GM21367 (cell line): Measurements from ENCODE around the gene PTH.

Experiments used
- ATAC-seq: cut with Tn5 transposase; IDR thresholded peaks from one replicate; pipeline ENCODE4 v1.9.1; 2021; ENCODE audit not compliant: unreplicated experiment

The PTH gene

DNA sequence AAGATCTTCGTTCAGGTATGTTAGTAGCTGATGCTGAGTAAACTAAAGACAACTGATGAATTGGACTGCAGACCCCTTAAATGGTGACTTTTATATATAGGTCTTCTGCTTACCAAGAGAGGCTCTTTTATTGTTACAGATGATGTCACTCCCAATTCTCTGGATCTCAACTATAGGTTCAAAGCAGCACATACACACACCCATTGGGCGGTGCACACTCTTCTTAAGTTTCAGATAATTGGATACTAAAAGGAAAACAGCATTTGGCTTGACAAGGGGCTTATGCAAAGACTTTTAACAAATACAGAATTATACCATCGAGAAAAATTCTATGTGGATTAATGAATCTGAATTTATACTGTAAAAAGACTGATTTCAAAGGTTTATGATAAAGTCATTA, at the start of gene PTH:
Gene PTH (minus strand): TSS at position 69 of the 400 bp plus-strand sequence. CDS start 3,142 bp downstream, outside the sequence.
- ATAC-seq = no peak

DNA sequence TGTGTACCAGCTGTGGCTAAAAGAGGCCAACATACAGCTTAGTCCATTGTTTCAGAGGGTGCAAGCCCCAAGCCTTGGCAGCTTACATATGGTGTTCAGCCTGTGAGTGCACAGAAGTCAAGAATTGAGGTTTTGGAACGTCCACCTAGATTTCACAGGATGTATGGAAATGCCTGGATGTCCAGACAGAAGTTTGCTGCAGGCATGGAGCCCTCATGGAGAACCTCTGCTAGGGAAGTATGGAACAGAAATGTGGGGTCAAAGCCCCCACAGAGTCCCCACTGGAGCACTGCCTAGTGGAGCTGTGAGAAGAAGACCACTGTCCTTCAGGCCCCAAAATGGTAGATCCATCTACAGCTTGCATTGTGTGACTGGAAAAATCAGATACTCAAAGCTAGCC, 42.2 kb upstream of the PTH start:
- ATAC-seq = no peak

DNA sequence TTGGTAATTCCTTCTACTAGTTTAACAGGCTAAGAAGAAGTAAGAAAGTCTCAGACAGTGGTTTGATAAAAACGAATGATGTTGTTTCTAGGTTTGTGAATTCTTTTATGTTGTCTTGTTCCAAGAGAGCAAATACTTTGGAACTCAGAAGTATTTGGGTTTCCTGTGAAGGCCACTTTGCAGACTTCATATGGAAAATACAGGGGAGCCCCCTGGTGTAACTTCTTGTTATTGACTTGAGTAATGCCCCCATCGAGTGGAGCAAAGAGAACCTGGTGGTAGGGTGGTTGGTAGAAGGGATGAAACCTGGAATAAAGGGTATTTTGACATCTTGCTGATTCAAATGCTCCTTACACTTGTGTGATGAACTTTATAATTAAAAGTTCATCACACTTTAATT, 40.0 kb upstream of the PTH start:
- ATAC-seq = no peak

DNA sequence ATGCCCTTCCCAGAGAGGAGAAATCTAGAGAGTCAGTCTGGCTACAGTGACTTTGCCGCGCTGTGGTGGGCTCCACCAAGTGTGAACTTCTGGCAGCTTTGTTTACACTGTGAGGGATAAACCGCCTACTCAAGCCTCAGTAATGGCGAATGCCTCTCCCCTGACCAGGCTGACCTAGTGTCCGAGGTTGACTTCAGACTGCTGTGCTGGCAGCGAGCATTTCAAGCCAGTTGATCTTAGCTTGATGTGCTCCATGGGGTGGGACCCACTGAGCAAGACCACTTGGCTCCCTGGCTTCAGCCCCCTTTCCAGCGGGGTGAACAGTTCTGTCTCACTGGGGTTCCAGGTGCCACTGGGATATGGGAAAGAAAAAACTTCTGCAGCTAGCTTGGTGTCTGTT, 38.6 kb upstream of the PTH start:
- no peak for ATAC-seq

DNA sequence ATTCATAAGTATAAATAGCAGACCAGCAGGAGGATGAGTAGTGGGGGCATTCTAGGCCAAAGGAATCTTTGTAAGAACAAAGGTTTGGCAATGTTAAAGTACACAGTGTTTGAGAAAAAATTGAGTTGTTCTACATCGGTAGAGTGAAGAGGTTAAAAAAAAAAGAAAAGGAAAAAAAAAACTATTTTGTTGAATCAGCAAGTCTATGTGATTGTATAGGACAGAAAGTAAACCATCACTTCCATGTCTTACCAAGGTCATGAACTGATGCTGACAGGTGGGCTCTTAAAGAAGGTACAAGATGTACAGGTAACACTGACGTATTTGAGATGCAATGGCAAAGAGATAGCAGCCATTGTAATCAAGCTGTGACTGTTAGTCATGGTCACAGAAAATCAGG, 29.5 kb upstream of the PTH start:
- ATAC-seq = no peak

DNA sequence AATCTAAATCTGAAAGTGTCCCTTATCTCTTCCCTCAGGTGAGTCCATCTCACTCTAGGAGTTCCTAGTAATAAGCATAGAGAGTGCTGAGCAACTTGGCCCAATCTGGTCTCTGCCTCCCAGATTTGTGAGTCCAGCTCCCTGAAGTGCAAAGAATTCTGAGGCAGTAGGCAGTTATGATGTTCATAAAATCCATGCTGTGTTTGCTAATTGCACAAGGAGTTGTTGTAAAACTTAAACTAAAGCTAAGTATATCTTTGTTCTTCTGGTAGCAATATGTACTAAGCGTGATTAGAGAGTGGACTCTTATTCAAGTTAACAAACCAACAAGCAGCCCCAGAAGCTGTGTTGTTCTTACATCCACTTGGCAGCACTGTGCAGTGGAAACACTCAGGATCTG, 7.6 kb upstream of the PTH start:
- ATAC-seq = no peak

DNA sequence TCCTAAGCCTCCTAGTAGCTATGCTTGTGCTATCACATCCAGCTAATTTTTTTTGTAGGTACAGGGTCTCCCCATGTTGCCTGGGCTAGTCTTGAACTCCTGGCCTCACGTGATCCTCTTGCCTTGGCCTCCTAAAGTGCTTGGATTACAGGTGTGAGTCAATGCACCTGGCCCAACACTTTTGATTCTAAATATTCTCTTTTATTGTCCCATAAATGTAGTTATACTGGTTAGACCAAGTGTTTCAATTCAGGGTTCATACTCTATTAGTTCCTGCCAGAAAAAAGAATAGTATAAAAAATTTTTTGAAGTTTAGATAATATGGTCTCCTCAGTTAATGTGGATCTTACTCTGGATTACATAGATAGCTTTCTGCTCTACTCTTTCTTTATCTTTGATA, 6.7 kb upstream of the PTH start:
- ATAC-seq = no peak

DNA sequence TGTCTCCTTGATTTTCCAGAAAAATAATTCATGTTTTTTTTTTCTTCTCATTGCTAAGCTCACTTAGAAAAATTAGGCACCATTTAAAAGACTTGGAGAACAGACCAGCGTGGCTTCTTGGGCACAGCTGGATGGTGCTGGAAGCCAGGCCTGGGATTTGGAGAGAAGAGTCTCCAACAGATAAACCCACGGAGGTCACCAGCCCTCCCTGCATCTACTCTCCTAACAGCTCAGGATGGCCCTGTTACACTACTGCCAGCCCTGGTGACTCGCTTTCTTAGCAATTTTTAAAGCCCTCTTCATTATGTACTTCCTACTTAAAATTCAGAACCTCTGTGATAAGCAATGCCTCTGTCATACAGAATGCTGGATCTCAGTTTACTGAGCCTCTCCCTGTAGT, 1.7 kb downstream of the PTH start:
- no peak for ATAC-seq

DNA sequence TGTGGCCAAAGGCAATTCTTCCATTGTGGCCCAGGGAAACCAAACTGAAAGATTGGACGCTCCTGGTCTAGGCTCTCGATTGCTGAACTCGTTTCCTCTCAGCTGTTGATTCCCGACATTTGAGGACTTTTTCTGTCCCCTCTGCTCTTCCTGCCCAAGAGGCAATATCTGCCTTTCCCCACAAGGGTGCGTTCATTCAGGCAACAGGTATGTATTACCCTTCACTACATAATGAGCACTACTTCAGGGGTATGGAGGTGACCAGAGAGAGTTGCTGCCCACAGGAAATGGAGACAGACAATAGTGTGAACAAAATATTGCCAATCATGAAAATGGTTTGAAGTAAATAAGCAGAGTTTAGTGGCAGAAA, 8.2 kb downstream of the PTH start:
- ATAC-seq = peak; percentile 83

DNA sequence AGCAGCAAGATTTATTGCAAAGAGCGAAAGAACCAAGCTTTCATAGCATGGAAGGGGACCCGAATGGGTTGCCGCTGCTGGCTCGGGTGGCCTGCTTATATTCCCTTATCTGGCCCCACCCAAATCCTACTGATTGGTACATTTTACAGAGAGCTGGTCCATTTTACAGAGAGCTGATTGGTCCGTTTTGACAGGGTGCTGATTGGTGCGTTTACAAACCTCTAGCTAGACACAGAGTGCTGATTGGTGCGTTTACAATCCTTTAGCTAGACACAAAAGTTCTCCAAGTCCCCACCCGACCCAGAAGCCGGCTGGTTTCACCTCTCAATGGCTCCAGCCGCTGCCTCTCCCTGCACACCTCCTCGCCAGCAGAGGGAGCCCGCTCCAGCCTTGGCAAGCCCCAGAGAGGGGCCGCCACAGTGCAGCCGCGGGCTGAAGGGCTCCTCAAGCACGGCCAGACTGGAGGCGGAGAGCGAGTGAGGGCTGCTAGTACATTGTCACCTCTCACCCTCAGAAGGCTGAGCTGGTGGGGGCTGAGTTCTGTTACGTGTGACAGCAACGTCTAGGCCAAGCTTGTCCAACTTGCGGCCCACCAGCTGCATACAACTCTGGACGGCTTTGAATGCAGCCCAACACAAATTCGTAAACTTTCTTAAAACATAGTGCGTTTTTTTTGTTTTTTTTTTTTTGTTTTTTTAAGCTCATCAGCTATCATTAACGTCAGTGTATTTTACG, 8.7 kb downstream of the PTH start:
- ATAC-seq = peak; percentile 94

DNA sequence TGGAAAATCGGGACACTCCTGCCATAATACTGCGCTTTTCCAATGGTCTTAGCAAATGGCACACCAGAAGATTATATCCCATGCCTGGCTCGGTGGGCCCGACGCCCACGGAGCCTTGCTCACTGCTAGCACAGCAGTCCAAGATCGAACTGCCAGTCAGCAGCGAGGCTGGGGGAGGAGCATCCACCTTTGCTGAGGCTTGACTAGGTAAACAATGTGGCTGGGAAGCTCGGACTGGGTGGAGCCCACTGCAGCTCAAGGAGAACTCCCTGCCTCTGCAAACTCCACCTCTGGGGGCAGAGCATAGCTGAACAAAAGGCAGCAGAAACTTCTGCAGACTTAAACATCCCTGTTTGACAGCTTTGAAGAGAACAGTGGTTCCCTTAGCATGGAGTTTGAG, 15.6 kb downstream of the PTH start:
- no peak for ATAC-seq

DNA sequence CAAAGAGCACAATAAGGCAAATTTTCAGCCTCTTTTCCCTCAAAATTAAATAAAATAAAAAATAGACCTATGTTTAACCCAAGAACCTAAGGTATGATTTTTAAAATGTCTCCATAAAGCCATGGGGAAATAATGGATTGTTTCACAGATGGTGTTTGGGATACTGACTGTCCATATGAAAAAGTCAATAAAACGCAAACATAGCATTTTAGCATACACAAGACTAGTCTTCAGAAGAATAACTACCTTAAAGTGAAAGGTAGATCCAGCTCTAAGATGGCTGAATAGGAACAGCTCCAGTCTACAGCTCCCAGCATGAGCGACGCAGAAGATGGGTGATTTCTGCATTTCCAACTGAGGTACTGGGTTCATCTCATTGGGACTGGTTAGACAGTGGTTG, 16.1 kb downstream of the PTH start:
- ATAC-seq = no peak

DNA sequence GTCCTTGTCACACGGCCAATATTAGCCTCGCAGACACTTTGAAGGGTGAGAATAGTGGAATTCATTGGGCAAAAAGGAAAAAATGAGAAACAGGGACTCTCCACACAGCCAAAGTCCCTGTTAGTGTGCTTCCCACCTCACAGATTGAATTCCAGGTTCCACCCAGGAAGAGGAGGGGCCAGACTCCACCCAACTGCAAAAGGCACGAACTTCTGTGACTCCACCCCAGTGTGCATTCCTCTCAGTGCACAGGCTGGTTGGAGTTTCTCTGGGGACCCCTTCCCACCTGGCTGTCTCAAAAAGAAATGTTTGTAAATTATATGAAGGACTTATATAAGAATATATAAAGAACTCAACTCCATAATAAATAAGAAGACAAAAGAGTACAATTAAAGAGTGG, 20.7 kb downstream of the PTH start:
- no peak for ATAC-seq

DNA sequence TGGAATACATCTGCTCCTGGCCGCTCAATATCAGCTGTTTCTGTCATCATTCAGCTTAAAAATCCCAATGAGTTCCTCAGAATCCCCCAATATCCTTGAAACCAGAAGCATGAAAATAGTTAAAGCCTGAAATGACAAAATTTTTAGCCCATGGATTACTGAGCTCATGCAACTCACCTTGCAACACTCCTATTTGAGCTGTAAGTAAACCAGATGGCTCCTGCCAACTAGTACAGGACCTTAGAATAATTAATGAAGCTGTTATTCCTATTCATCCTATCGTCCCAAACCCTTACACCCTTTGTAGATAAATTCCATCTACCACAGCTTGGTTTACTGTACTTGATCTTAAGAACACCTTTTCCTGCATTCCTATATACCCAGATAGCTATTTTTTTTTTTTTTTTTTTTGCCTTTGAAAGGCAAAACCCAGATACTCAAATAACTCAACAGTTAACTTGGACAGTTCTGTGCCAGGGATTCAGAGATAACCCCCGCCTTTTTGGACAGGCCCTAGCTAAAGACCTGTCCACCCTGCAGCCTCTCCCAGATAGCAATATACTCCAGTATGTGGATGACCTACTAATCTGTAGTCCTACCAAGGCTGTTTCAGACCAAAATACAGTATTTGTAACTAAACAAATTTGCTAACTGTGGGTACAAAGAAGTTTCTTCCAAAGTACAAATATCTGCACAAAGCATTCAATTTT, 22.6 kb downstream of the PTH start:
- ATAC-seq = no peak

DNA sequence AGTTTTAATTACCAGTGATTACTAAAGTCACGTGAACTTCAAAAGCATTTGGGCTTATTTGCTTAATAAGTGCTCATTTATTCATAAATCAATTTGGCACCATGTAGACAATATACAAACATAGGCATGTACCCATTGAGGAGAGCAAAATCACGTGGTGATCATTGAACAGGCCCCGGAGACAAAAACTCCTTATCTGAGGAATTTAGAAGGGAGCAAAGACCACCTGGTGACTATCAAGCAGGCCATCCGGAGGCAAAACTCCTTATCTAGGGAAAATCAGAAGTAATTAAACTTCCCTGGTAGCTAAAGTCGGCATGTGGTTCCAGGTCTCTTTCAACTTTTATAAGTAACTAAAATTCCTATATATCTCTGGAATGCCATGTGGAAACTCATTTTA, 27.0 kb downstream of the PTH start:
- no peak for ATAC-seq

DNA sequence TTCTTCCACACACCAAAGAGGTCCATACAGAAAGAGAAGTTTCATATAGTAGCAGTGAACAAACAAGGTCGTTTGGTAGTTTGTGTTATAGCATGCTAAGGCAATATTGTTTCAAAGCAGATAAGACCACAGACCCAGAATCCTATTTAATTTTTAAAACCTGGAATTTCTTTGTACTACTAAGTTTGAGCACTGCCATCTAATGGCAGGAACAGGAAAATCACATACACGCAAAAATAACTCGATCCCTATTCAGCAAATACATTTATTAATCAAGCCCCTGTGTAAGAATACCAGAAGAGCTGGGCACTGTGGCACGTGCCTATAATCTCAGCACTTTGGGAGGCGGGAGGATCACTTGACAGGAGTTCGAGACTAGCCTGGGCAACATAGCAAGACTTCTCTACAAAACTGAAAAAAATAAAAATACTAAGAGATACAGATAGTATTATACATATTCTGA, 29.9 kb downstream of the PTH start:
- ATAC-seq = no peak

DNA sequence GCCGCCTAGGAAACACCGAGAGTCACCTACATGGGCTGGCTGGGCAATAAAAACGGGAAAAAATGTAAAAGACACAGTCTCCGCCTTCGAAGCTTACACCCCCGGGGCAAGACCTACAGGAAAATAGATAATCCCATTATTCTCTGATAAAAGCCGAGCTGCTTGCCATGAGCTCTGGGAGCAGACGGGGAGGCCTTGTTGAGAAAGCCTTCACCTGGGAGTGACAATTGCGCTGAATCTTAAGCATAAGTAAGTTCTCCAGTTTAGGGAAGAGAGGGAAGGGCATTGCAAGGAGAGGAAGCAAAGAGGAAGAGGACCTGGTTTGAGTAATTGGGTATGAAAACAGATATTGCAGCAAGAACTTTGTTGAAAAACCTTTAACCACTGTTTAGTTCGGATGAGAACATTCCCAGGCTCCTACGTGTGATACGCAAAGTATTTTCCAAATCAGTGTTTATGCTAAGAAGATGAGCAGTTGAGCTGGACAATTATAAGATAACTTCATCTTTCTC, 32.0 kb downstream of the PTH start:
- no peak for ATAC-seq

DNA sequence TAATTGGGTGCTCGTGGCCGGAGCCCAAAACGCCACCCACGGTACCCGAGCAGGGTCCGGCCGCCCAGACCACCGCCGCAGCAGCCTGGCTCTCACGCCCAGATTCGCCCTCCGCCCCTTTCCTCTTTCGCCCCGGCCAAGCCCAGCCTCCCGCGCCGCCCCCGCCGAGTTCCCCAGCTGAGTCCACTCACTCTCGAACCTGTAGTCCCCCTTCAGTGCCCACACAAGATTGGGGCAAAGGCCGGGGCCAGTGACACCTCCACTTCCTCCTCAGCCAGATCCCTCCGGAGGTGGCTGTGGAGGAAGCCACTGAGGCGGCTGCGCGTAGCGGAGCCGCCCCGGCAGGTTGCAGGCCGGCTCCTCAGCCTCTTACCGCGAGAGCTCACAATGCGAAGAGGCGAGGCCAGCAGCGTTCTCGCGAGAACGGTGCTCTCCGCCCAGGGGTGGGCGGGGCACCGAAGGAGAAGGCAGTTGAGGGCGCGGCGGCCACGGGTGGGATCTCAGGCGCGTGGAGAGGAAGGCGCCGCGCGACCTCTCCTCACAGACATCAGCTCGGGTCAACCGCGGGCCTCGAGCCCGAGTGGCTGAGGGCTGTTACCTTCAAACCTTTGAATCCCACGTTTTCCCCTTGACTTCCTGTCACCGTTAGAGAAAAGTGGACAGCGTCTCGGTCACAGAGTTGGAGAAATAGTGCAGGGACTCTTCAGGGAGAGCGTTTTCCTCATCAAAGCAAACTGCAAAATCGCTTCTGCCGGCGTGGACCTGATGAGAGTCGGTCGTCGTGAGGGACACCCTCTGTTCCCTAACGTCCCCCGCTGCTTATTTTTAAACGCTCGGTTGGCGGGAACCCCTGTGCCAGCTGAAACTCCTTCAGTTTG, 32.7 kb downstream of the PTH start, which contains the start of gene BTBD10:
Gene BTBD10 (minus strand): TSS at position 322 of the 878 bp plus-strand sequence. CDS start 18,098 bp downstream, outside the sequence.
- ATAC-seq = peak; percentile 95

DNA sequence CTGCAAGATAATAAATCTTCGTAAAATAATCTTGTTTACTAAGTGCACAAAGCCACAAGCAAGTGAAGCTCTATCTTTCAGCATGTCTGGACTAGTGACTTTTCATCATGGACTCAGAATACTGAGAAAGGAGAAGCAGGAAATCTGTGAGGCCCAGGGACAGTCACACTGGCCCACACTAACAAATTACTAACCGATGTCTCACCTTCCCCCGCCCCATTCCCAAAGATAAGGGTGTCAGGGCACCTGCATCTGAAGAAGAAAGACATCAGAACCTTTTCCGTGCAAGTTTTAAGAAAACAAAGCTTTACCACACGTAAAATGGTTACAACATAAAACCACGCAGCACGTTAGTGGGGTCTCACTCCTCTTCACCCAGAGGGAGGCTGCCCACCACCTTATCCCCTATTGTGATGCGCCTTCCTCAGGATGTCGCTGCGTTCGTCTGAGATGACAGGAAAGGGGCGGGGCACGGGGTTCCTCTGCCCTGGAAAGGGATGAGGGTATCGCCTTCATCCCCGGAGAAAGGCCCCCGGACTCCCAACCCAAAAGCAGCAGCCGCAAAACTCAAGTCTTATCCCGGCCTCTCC, 33.4 kb downstream of the PTH start:
- peak; percentile 39 for ATAC-seq

DNA sequence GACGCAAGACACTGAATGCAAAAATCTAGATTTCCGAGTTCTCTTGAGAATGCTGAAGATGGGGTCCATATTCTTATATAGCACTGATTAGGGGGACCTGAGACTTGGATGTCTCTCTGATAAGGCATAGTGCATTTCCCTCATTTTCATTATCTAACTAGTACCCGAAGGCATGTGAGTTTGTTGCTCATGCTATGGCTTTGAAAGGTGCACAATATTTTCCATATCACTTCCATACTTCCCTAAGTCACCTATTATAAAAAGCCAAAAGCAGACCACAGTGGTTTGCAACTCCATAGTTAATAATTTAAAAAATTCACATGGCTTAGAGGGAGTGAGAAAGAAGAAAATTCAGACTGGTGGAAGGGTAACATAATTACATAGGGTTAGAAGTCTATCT, 34.5 kb downstream of the PTH start:
- no peak for ATAC-seq

DNA sequence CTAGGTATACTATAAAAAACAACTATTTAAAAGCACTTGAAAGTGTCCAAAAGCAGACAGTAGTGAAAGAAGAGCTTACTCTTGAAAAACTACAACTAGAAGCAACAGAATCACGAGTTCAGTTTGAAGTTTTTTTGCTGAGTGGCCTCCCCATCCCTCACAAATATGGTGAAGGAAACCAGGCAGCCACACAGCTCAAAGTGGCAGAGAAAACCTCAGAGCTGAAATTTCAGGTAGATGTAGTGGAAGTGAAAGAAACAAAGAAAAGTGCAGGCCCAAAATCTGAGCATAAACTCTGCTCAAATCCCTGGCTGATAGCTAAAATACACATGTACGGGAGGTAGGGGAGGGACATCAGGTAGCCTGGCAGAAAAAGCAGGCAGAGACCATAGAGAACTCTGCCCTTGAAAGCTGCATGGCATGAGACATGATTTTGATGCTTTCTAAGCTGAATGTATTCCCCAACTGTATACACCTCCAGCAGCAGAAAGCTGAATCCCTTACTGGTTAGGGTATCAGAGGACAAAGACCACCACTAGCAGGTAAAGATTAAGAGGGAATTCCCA, 44.9 kb downstream of the PTH start:
- no peak for ATAC-seq
